ENCODE data around the gene OR2F1. TPM values are rescaled to one million over a fixed set of nuclear protein-coding genes. Genes with fewer than 3 reads are reported as not detected.

Gene OR2F1
- total RNA-seq, 1 donor from 2014 or later = not detected

DNA sequence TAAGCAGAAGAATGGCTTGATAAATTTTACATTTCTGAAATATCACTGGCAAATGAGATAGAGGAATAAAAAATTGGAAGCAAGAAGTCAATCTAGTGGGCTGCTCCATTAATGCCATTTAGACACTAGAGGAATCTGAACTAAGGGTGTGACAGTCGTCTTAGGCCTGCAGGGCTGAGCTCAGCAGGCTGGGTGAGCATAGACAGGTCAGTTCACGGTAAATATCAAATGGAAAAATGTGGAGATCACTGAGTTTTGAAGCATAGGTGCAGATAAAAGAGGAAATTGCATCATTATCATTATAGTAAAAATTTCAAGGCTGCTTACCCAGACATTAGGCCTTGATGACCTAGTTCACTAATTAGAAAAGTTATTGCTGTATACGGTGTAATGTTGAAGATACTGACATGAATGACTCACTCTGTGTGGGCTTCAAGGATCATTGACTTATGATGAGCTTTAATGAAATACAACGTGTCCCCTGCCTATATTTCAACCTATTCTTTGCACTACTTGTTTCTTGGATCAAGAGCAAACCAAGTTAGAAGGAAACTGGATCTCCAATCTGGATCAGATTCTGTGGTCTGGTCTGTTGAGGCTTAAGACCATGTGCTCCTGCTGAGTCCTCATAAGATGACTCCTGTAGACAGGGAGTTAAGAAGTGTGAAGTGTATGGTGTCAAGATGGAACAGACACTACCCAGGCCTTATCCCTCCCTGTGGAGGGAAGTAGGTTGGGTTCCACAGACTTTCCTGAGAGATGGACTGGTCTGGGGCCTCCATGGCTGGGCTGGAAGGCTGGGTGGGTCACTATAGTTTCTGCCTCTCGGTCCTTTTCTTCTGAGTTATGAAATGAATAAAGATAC, 16.0 kb upstream of the OR2F1 start:
- no peaks in the 10 kb centered on the region for H3K36me3 ChIP-seq
- intact Hi-C loops (cut with DNase I) = no loop called here

DNA sequence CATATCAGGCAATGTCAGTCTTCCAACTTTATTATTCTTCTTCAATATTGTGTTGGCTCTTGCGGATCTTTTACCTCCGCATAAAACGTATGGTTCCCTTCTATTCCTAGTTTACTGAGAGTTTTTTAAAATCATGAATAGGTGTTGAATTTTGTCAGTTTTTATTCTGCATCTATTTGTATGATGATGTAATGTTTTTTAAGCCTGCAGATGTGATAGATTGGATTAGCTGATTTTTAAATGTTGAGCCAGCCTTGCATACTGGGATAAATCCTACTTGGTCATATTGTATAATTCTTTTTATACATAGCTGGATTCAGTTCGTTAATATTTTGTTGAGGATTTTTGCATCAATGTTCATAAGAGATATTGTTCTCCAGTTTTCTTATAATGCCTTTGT, 9.2 kb upstream of the OR2F1 start:
- Histone ChIP-seq H3K27me3 (no peaks in the 10 kb centered on the region), H3K36me3 (no peaks in the 10 kb centered on the region), H3K4me1 (no peaks in the 10 kb centered on the region), H3K4me3 (no peak overlapping the region), H3K27ac (no peak overlapping the region), H3K9me3 (no peaks in the 10 kb centered on the region)
- intact Hi-C loops (cut with DNase I) = no loop called here
- no peak for DNase-seq (ENCODE audit: extremely low spot score in 2 of 2)
- TF ChIP-seq, protein P1, sequence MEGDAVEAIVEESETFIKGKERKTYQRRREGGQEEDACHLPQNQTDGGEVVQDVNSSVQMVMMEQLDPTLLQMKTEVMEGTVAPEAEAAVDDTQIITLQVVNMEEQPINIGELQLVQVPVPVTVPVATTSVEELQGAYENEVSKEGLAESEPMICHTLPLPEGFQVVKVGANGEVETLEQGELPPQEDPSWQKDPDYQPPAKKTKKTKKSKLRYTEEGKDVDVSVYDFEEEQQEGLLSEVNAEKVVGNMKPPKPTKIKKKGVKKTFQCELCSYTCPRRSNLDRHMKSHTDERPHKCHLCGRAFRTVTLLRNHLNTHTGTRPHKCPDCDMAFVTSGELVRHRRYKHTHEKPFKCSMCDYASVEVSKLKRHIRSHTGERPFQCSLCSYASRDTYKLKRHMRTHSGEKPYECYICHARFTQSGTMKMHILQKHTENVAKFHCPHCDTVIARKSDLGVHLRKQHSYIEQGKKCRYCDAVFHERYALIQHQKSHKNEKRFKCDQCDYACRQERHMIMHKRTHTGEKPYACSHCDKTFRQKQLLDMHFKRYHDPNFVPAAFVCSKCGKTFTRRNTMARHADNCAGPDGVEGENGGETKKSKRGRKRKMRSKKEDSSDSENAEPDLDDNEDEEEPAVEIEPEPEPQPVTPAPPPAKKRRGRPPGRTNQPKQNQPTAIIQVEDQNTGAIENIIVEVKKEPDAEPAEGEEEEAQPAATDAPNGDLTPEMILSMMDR (IDR thresholded peaks at IDR 0.05) = no peak
- TF ChIP-seq POLR2AphosphoS5 (IDR thresholded peaks at IDR 0.05; ENCODE audit: insufficient read depth in 1 of 2, low read depth in 1 of 2) = no peak
- TF ChIP-seq POLR2A (IDR thresholded peaks at IDR 0.05) = no peak

More for the DNA sequence above, 16.0 kb upstream of the OR2F1 start:
- H3K9me3 ChIP-seq = no peaks in the 10 kb centered on the region
- H3K4me1 ChIP-seq = no peaks in the 10 kb centered on the region
- H3K4me3 ChIP-seq = no peak overlapping the region
- no peaks in the 10 kb centered on the region for H3K27me3 ChIP-seq
- DNase-seq (ENCODE audit: extremely low spot score in 2 of 2) = no peak
- TF ChIP-seq, protein P1 (IDR thresholded peaks at IDR 0.05) = no peak
- TF ChIP-seq POLR2AphosphoS5 (IDR thresholded peaks at IDR 0.05; ENCODE audit: insufficient read depth in 1 of 2, low read depth in 1 of 2) (no peak), POLR2A (IDR thresholded peaks at IDR 0.05) (no peak)
- H3K27ac ChIP-seq = no peak overlapping the region

DNA sequence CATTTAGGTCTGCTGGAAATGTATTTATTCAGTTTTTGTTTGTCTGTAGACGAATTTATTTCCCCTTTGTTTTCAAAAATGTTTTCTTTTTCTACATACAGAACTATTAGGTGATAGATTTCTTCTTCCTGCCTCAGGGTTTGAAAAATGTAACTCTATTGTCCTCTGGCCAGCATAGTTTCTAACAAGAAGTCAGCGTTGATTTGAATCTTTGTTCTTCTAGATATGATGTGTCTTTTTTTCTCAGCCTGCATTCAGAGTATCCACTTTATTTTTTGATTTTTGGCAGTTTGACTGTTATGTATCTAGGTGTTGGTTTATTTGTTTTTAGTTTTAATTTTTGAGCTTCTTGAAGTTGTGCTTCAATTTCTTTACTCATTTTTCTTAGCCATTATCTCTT, 7.5 kb upstream of the OR2F1 start:
- Histone ChIP-seq H3K27me3 (no peaks in the 10 kb centered on the region), H3K4me3 (no peak overlapping the region), H3K36me3 (no peaks in the 10 kb centered on the region), H3K4me1 (no peaks in the 10 kb centered on the region), H3K9me3 (no peaks in the 10 kb centered on the region), H3K27ac (no peak overlapping the region)
- TF ChIP-seq POLR2AphosphoS5 (IDR thresholded peaks at IDR 0.05; ENCODE audit: insufficient read depth in 1 of 2, low read depth in 1 of 2) (no peak), POLR2A (IDR thresholded peaks at IDR 0.05) (no peak)
- TF ChIP-seq, protein P1 (IDR thresholded peaks at IDR 0.05) = no peak
- intact Hi-C loops (cut with DNase I) = no loop called here
- DNase-seq (ENCODE audit: extremely low spot score in 2 of 2) = no peak

DNA sequence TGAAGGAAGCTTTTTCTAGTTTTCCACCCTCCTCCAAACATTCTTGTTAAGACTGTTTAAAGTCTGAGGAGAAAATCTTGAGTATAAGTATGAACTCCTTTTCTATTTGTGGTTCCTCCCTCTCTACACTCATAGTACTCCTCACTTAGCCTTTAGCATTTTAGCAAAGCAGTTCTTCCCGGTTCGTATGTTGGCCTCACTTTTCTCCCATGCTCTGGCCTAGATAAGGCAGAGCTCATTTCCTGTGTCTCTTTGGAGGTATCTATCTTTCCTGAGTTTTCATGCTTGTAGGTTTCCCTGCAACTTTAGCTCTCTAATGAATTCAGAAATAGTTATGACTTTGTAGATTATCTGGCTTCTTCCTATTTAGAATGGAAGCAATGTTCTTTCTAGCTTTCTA, 5.9 kb upstream of the OR2F1 start:
- Histone ChIP-seq H3K9me3 (no peaks in the 10 kb centered on the region), H3K27me3 (no peaks in the 10 kb centered on the region), H3K4me3 (no peak overlapping the region), H3K36me3 (no peaks in the 10 kb centered on the region), H3K27ac (no peak overlapping the region), H3K4me1 (no peaks in the 10 kb centered on the region)
- no peak for DNase-seq (ENCODE audit: extremely low spot score in 2 of 2)
- intact Hi-C loops (cut with DNase I) = no loop called here
- TF ChIP-seq POLR2AphosphoS5 (IDR thresholded peaks at IDR 0.05; ENCODE audit: insufficient read depth in 1 of 2, low read depth in 1 of 2) (no peak), POLR2A (IDR thresholded peaks at IDR 0.05) (no peak)
- TF ChIP-seq, protein P1 (IDR thresholded peaks at IDR 0.05) = no peak

DNA sequence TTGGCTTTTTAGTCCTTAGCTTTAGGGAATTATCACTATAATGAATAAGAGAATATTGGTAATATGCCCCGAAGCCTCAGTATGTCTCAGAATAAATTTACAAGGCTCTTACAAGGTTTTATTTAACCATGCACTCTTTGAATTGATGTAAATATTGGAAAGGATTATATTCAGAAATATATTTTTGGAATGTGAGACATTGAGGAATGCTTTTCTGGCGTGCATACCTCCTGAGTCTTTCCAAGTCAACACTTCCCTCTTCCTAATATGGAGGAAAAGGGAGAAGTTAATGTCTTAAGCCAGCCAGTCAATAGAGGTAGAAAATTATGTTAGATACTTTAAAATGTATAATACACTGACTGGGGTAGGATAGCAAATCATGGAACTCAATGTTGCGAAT, 1.2 kb upstream of the OR2F1 start:
- no peak overlapping the region for H3K4me3 ChIP-seq
- H3K27me3 ChIP-seq = no peaks in the 10 kb centered on the region
- no peak for DNase-seq (ENCODE audit: extremely low spot score in 2 of 2)
- no peak overlapping the region for H3K27ac ChIP-seq
- no peaks in the 10 kb centered on the region for H3K4me1 ChIP-seq
- H3K36me3 ChIP-seq = no peaks in the 10 kb centered on the region
- no peaks in the 10 kb centered on the region for H3K9me3 ChIP-seq
- TF ChIP-seq POLR2A (IDR thresholded peaks at IDR 0.05) (no peak), POLR2AphosphoS5 (IDR thresholded peaks at IDR 0.05; ENCODE audit: insufficient read depth in 1 of 2, low read depth in 1 of 2) (no peak)
- TF ChIP-seq, protein P1 (IDR thresholded peaks at IDR 0.05) = no peak
- intact Hi-C loops (cut with DNase I) = no loop called here
